Measurements from ENCODE around the gene TP53RK.

Gene TP53RK

DNA sequence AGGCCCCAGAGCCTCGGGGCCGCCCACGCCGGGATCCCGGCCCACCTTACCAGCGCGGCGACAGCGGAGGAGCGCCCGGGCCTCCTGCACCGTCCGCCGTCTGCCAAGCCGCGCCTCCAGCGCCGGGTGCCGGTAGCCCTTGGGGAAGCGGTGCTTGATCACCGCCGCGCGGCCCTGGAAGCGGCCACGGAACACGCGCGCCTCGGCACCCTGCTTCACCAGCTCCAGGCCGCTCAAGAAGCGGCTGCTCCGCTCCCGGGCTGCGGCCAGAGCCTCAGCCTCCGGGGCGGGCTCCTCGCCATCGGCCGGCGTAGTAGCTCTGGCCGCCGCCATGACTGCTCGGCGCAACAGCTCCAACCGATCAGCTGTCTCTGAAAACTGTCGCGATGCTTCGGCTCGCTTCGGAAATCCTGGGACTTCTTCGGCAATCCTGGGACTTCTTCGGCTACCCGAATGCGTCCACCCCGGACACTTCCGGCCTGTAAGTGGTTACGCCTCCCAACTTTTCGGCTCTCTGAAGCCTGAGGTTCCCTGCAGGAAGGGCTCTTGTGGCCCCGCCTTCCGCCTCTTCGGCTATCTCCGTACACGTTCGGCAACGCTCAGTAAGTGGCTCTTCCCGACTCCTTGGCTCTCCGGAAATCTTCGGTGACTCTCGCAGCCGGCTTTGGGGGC lies at the start of gene TP53RK:
Gene TP53RK, minus strand, starts transcription at position 363 of the 672 bp plus-strand sequence. Its CDS starts 30 bp downstream, at position 333.
- DNase-seq (ENCODE audit: low read depth): peak; percentile 91

- DNase-seq (ENCODE audit: low read depth): no peak
These were observed 46.2 kb upstream of the TP53RK start for GRCh38 chr20:46735436-46735835.

- no peak for DNase-seq (ENCODE audit: low read depth)
These were observed 42.5 kb upstream of the TP53RK start for GRCh38 chr20:46731770-46732169.

GRCh38 chr20:46725186-46726165 lies 36.2 kb upstream of the TP53RK start:
- DNase-seq (ENCODE audit: low read depth): no peak

DNA sequence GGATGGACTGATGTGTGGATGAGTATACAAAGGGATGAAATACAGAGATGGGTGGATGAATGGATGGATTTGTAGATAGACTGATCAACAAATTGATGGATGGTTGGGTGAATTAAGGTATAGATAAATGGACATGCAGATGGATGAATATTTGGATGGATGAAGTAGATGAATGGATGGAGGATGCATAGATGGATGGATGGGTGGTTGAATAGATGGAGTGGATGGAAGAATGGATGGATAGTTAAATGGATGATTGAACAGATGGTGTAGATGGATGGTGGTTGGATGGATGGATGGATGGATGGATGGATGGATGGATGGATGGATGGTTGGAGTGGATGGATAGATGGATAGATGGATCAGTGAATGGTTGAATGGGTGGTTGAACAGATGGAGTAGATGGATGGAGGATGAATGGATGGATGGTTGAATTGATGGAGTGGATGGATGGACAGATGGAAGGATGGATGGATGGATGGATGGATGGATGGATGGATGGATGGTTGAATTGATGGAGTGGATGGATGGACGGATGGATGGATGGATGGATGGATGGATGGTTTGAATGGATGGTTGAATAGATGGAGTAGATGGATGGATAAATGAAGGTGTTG lies 35.2 kb upstream of the TP53RK start:
- no peak for DNase-seq (ENCODE audit: low read depth)

- no peak for DNase-seq (ENCODE audit: low read depth)
These were observed 33.8 kb upstream of the TP53RK start for GRCh38 chr20:46723039-46723438.

- no peak for DNase-seq (ENCODE audit: low read depth)
These were observed 33.2 kb upstream of the TP53RK start for GRCh38 chr20:46722450-46722849.

- DNase-seq (ENCODE audit: low read depth): no peak
These were observed 32.2 kb upstream of the TP53RK start for GRCh38 chr20:46721476-46721875.

GRCh38 chr20:46720776-46721425 lies 31.7 kb upstream of the TP53RK start:
- DNase-seq (ENCODE audit: low read depth): no peak

GRCh38 chr20:46720019-46720418 lies 30.8 kb upstream of the TP53RK start:
- DNase-seq (ENCODE audit: low read depth): no peak

- no peak for DNase-seq (ENCODE audit: low read depth)
These were observed 28.7 kb upstream of the TP53RK start for GRCh38 chr20:46717818-46718541.

- DNase-seq (ENCODE audit: low read depth): no peak
These were observed 26.1 kb upstream of the TP53RK start for GRCh38 chr20:46715292-46715756.

- no peak for DNase-seq (ENCODE audit: low read depth)
These were observed 25.0 kb upstream of the TP53RK start for GRCh38 chr20:46713957-46714834.

GRCh38 chr20:46712056-46712636 lies 22.9 kb upstream of the TP53RK start:
- no peak for DNase-seq (ENCODE audit: low read depth)

DNA sequence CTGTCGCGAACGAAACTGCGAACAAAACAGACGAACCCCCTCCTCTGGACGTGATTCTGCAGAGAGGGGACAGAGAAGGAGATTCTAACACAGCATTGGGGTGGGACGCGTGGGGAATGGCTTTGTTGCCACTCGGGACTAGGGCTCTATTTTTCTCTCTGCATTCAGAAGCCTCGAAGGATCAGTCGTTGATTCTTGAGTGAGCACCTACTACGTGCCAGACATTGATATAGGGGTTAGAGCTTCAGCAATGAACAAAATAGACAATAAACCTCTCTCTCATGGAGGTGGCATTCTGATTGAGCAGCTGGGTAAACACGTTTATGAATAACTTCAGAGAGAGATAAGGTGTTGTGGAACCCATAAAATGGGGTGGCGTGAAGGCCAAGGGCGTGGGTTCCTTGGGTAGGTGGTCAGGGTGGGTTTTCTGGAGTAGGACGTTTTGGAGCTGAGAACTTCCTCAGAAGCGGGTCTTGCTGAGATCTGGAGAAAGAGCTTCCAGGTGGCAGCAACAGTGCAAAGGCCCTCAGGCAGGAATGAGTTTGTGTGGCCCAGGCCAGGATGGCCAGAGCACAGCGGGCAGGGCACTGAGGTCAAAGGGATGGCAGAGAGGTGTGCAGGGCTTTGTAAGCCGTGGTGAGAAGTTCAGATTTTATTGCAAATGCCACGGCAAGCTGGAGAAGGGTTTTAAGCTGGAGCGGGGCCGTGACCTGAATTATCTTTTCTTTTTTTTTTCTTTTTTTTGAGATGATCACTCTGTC lies 21.1 kb upstream of the TP53RK start:
- no peak for DNase-seq (ENCODE audit: low read depth)

DNA sequence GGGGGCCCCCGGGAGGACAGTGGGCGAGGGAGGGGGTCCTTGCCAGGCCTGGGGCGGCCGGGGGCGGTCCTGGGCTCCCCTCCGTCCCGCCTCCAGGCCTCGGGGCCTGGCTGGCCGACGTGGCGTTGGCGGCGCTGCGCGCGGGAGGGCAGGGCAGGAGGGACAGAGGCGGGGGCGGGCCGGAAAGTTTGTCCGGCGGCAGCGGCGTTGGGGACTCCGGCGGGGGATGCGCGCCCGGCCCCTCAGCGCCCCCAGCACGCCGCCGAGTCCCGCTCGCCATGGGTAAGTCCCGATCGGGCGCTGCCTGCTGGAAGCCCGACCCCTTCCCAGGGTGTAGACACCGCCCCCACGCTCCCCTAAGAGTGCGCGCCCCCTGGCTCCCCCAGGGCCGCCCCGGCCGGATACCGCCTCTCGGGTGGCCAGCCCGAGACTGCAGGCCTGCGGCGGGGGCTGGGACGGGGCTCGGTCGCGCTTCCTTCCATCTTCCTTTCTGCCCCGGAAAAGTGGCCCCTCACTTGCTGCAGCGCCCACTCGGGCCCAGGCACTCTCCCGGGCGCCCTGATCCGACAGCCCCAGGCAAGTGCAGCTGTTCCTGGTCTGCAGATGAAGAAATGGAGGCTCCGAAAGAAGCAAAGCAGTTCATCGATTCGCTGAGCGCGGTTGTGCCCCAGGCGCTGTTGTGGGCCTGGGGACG lies 20.4 kb upstream of the TP53RK start, which contains the start of gene SLC2A10:
Gene SLC2A10, plus strand, starts transcription at position 191 of the 694 bp plus-strand sequence. Its CDS starts 88 bp downstream, at position 279.
- DNase-seq (ENCODE audit: low read depth): no peak

DNA sequence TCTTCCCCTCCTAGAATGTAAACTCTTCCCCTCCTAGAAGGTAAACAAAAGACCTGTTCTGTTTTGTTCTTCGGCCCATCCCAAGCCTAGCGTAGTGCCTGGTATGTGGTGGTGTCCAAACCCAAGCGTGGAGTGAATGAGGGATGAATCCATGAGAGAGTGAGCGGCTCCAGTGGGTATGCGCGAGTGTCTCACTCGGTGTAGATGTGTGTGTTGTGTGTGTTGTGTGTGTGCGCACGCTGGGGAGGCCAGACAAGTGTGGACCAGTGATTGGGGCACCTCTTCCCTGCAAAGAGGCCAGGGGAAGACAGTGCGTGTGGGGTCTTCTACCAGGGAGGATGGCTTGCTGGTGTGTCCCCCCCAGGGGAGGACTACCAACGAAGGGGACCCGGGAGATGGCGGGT lies 19.8 kb upstream of the TP53RK start:
- no peak for DNase-seq (ENCODE audit: low read depth)

GRCh38 chr20:46708172-46708860 lies 19.1 kb upstream of the TP53RK start:
- DNase-seq (ENCODE audit: low read depth): no peak

Data from activated T-cell treated with anti-CD3 and anti-CD28 coated beads for 1 hour (primary cell).